Adrenal gland (tissue), 5 donors: ENCODE measurements around the gene OR10AD1.

Source experiments
- POLR2A ChIP-seq, 2 donors: fragments of 450-650 bp; IDR thresholded peaks; one replicate each; pipeline ENCODE4 v1.6.1; 2017; ENCODE audit warnings: antibody characterized with exemption in 2 of 2, mild to moderate bottlenecking in 2 of 2, moderate library complexity in 1 of 2
- TF ChIP-seq, protein P1 (sequence below), 6 experiments: fragments of 450-650 bp in 4 of 6; fragments of 200-600 bp in 2 of 6; sonication (generic) in 1 of 6; IDR thresholded peaks; 1 replicate in 5 of 6; 2 replicates in 1 of 6; pipeline versions ENCODE4 v1.5.1 to v1.8.0; 2016 to 2021; ENCODE audit warnings: antibody characterized with exemption in 6 of 6, mild to moderate bottlenecking in 2 of 6, moderate library complexity in 1 of 6
- donor health status: DM: no; HTN: no; CAD: no.

DNA sequence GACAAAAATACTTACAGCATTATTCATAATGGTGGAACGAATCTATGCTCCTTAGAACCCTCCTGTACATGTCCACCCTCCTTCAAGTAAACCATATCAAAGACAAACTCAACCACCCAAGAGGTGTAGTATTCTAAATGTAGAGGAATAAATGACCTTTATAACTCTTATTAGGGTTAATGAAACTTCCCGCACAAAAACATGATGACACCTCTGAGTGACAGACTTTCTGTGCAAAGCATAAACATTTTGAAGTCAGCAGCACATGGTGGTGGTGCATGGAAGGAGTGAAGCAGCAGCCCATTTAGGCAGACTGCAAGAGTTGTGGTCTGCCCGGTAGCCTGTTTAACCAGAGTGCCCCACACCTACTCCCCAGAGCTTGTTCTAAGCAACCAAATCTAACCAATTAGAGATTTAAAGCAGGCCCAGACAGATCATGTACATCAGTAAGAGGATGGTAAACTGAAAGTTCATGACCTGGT lies 45.2 kb downstream of the OR10AD1 start:
- TF ChIP-seq, protein P1, sequence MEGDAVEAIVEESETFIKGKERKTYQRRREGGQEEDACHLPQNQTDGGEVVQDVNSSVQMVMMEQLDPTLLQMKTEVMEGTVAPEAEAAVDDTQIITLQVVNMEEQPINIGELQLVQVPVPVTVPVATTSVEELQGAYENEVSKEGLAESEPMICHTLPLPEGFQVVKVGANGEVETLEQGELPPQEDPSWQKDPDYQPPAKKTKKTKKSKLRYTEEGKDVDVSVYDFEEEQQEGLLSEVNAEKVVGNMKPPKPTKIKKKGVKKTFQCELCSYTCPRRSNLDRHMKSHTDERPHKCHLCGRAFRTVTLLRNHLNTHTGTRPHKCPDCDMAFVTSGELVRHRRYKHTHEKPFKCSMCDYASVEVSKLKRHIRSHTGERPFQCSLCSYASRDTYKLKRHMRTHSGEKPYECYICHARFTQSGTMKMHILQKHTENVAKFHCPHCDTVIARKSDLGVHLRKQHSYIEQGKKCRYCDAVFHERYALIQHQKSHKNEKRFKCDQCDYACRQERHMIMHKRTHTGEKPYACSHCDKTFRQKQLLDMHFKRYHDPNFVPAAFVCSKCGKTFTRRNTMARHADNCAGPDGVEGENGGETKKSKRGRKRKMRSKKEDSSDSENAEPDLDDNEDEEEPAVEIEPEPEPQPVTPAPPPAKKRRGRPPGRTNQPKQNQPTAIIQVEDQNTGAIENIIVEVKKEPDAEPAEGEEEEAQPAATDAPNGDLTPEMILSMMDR (IDR thresholded peaks at IDR 0.05) = no peak
- no peak for TF ChIP-seq POLR2A (IDR thresholded peaks at IDR 0.05)
